Type B pancreatic cell (in vitro differentiated cells): ENCODE data around the gene COLQ. TPM values are rescaled to one million over a fixed set of nuclear protein-coding genes. Genes with fewer than 3 reads are reported as not detected.

ENCODE experiments used
- DNase-seq: peaks from one replicate; pipeline ENCODE4 v3.0.0; 2021; ENCODE audit warnings: mixed read lengths; ENCODE audit not compliant: unreplicated experiment; ENCODE audit errors: extremely low spot score
- H3K27ac Mint-ChIP-seq: 2 replicates; pipeline ENCODE4 v1.8.0; 2021; ENCODE audit warnings: mild to moderate bottlenecking, mixed read lengths
- H3K27me3 Mint-ChIP-seq: 2 replicates; pipeline ENCODE4 v1.8.0; 2021; ENCODE audit warnings: mixed read lengths
- H3K36me3 Mint-ChIP-seq: 2 replicates; pipeline ENCODE4 v1.8.0; 2021; ENCODE audit warnings: mixed read lengths
- H3K4me1 Mint-ChIP-seq: one replicate; pipeline ENCODE4 v1.8.0; 2021; ENCODE audit warnings: mixed read lengths; ENCODE audit not compliant: unreplicated experiment
- H3K4me3 Mint-ChIP-seq: 2 replicates; pipeline ENCODE4 v1.8.0; 2021; ENCODE audit warnings: mild to moderate bottlenecking, mixed read lengths
- H3K9me3 Mint-ChIP-seq: 2 replicates; pipeline ENCODE4 v1.8.0; 2021; ENCODE audit warnings: mixed read lengths
- CTCF ChIP-seq: fragments of 200-600 bp; sonication (generic); conservative IDR thresholded peaks from 2 replicates; pipeline ENCODE4 v1.5.0; 2021; ENCODE audit warnings: antibody characterized with exemption, mild to moderate bottlenecking
- total RNA-seq: library from RNA; stranded (reverse); gene quantifications from 2 replicates; pipeline ENCODE4 v1.2.1, GENCODE V29; 2021; ENCODE audit warnings: low replicate concordance

Gene COLQ
- total RNA-seq, 1 donor from 2014 or later, result 4.1 TPM

GRCh38 chr3:15430624-15431023 lies 90.9 kb downstream of the COLQ start:
- Mint-ChIP-seq H3K27me3 (no peaks in the 10 kb centered on the region), H3K9me3 (no peaks in the 10 kb centered on the region), H3K4me1 (peaks cover 29% of the 10 kb centered on the region), H3K36me3 (peaks cover 13% of the 10 kb centered on the region), H3K4me3 (no peak overlapping the region), H3K27ac (no peak overlapping the region)
- no peak for TF ChIP-seq CTCF
- DNase-seq, result no peak

GRCh38 chr3:15429080-15429479 lies 92.4 kb downstream of the COLQ start:
- DNase-seq, result no peak
- H3K27ac Mint-ChIP-seq, result no peak overlapping the region
- H3K4me1 Mint-ChIP-seq, result peaks cover 30% of the 10 kb centered on the region
- no peaks in the 10 kb centered on the region for H3K9me3 Mint-ChIP-seq
- no peak for TF ChIP-seq CTCF
- peaks cover 8% of the 10 kb centered on the region for H3K36me3 Mint-ChIP-seq
- no peaks in the 10 kb centered on the region for H3K27me3 Mint-ChIP-seq
- peak overlapping the region; percentile 100 for H3K4me3 Mint-ChIP-seq

- no peak for DNase-seq
- H3K27ac Mint-ChIP-seq, result peak overlapping the region; percentile 97
Measured at GRCh38 chr3:15428539-15428938, 93.0 kb downstream of the COLQ start.

GRCh38 chr3:15427981-15428380 lies 93.5 kb downstream of the COLQ start:
- peaks cover 30% of the 10 kb centered on the region for H3K4me1 Mint-ChIP-seq
- H3K27ac Mint-ChIP-seq, result peak overlapping the region; percentile 97
- DNase-seq, result no peak
- no peaks in the 10 kb centered on the region for H3K36me3 Mint-ChIP-seq
- H3K9me3 Mint-ChIP-seq, result no peaks in the 10 kb centered on the region
- no peaks in the 10 kb centered on the region for H3K27me3 Mint-ChIP-seq
- peak overlapping the region; percentile 100 for H3K4me3 Mint-ChIP-seq
- no peak for TF ChIP-seq CTCF

More at GRCh38 chr3:15428539-15428938, 93.0 kb downstream of the COLQ start:
- Mint-ChIP-seq H3K27me3 (no peaks in the 10 kb centered on the region), H3K4me1 (peaks cover 30% of the 10 kb centered on the region), H3K4me3 (peak overlapping the region; percentile 100), H3K9me3 (no peaks in the 10 kb centered on the region), H3K36me3 (peaks cover 4% of the 10 kb centered on the region)
- no peak for TF ChIP-seq CTCF

GRCh38 chr3:15427182-15427880 lies 94.2 kb downstream of the COLQ start, which contains the start of the genes EAF1 and METTL6:
TSS of gene EAF1 (plus strand) at chr3:15427598. CDS start at chr3:15427780, 182 bp downstream.
TSS of gene METTL6 (minus strand) at chr3:15427544. CDS start at chr3:15426511, 1,033 bp downstream.
- Mint-ChIP-seq H3K27ac (peak within 1 kb of the TSS; percentile 97), H3K27me3 (no peaks in the 10 kb centered on the region), H3K9me3 (no peaks in the 10 kb centered on the region), H3K4me3 (peak within 1 kb of the TSS; percentile 100), H3K4me1 (peaks cover 30% of the 10 kb centered on the region), H3K36me3 (peaks cover 3% of the 10 kb centered on the region)
- DNase-seq, result peak; percentile 80
- TF ChIP-seq CTCF, result peak; percentile 56
